HepG2 (cell line): Measurements from ENCODE around the gene MAOB.

Experiments used
- BCL3 ChIP-seq: sonication (generic); formaldehyde crosslinking; IDR thresholded peaks from 2 replicates; pipeline ENCODE4 v1.5.1; 2020; ENCODE audit warnings: mild to moderate bottlenecking, missing genetic modification reagents, moderate library complexity
- CEBPB ChIP-seq: IDR thresholded peaks from 2 replicates; pipeline ENCODE4 v1.6.1; 2011; ENCODE audit warnings: low read depth, low read length, improper control_type of control experiment, borderline replicate concordance
- EZH2 ChIP-seq: conservative IDR thresholded peaks from 2 replicates; pipeline ENCODE4 v1.6.1; 2012; ENCODE audit warnings: mild to moderate bottlenecking, low read depth, low read length, moderate library complexity
- FOXK2 ChIP-seq: fragments of 450-650 bp; IDR thresholded peaks from 2 replicates; pipeline ENCODE4 v1.6.1; 2016
- POLR2A ChIP-seq, 2 experiments: IDR thresholded peaks; 2 replicates each; pipeline ENCODE4 v1.6.1; 2011; ENCODE audit warnings: low read depth in 2 of 2, low read length in 2 of 2, mild to moderate bottlenecking in 1 of 2, moderate library complexity in 1 of 2; ENCODE audit not compliant: insufficient read depth in 1 of 2
- RFX5 ChIP-seq: IDR thresholded peaks from 2 replicates; pipeline ENCODE4 v1.6.1; 2011; ENCODE audit warnings: low read depth, low read length, improper control_type of control experiment
- SNAPC5 ChIP-seq: sonication (generic); formaldehyde crosslinking; IDR thresholded peaks from 2 replicates; pipeline ENCODE4 v1.8.1; 2023; ENCODE audit warnings: mild to moderate bottlenecking, missing genetic modification reagents, borderline replicate concordance
- TEAD2 ChIP-seq: sonication (generic); formaldehyde crosslinking; IDR thresholded peaks from 2 replicates; pipeline ENCODE4 v1.9.0; 2021; ENCODE audit warnings: missing genetic modification reagents
- U2AF2 ChIP-seq: fragments of 200-400 bp; formaldehyde crosslinking; IDR thresholded peaks from 2 replicates; pipeline ENCODE4 v1.6.1; 2017; ENCODE audit warnings: low read depth, mild to moderate bottlenecking, low read length
- YY1 ChIP-seq: IDR thresholded peaks from 2 replicates; pipeline ENCODE4 v1.6.1; 2011; ENCODE audit warnings: low read length, low read depth, moderate library complexity, mild to moderate bottlenecking; ENCODE audit not compliant: insufficient read depth, insufficient replicate concordance
- ZFP1 ChIP-seq: IDR thresholded peaks from 2 replicates; pipeline ENCODE4 v1.6.1; 2016
- ZNF614 ChIP-seq: IDR thresholded peaks from 2 replicates; pipeline ENCODE4 v1.6.1; 2018; ENCODE audit warnings: missing biosample characterization, missing genetic modification reagents, inconsistent platforms, borderline replicate concordance
- ZNF670 ChIP-seq: sonication (generic); formaldehyde crosslinking; IDR thresholded peaks from 2 replicates; pipeline ENCODE4 v1.8.0; 2022; ENCODE audit warnings: mild to moderate bottlenecking, missing genetic modification reagents, borderline replicate concordance
- ZNF703 ChIP-seq: sonication (generic); formaldehyde crosslinking; IDR thresholded peaks from 2 replicates; pipeline ENCODE4 v1.5.1; 2020; ENCODE audit warnings: missing genetic modification reagents, mild to moderate bottlenecking, moderate library complexity, borderline replicate concordance

GRCh38 chrX:43861750-43862149 is 20.5 kb downstream of the MAOB start:
- TF ChIP-seq ZNF703 (CRISPR knock-in tag) (no peak), RFX5 (no peak), BCL3 (CRISPR knock-in tag) (no peak), ZFP1 (CRISPR knock-in tag) (no peak), ZNF670 (no peak), EZH2 (no peak), POLR2A (IDR thresholded peaks at IDR 0.05; ENCODE audit: insufficient read depth in 1 of 2, low read depth in 2 of 2, low read length in 2 of 2) (no peak), ZNF614 (CRISPR knock-in tag) (no peak), SNAPC5 (CRISPR knock-in tag) (no peak), FOXK2 (no peak), TEAD2 (CRISPR knock-in tag) (no peak), CEBPB (no peak), YY1 (no peak), U2AF2 (no peak)
